NB4 (cell line): Measurements from ENCODE around the gene CA10.

Experiments used
- DNase-seq: peaks from one replicate; pipeline ENCODE4 v3.0.0; 2010; ENCODE audit warnings: low read depth
- H3K4me3 ChIP-seq: one replicate; pipeline ENCODE4 v1.5.1; 2011; ENCODE audit warnings: mild to moderate bottlenecking, low read depth, low read length, moderate library complexity
- CTCF ChIP-seq: IDR thresholded peaks from one replicate; pipeline ENCODE4 v1.5.1; 2012; ENCODE audit warnings: low read depth, low read length
- MAX ChIP-seq: IDR thresholded peaks from 2 replicates; pipeline ENCODE4 v1.6.1; 2011; ENCODE audit warnings: low read depth, low read length
- MYC ChIP-seq: IDR thresholded peaks from 2 replicates; pipeline ENCODE4 v1.6.1; 2011; ENCODE audit warnings: low read depth, low read length
- POLR2A ChIP-seq: IDR thresholded peaks from 2 replicates; pipeline ENCODE4 v1.6.1; 2011; ENCODE audit warnings: mild to moderate bottlenecking; ENCODE audit not compliant: insufficient read length; ENCODE audit errors: extremely low read depth

The CA10 gene

GRCh38 chr17:51763058-51763457 lies 395.5 kb downstream of the CA10 start:
- DNase-seq = no peak
- no peak overlapping the region for H3K4me3 ChIP-seq
- TF ChIP-seq POLR2A (no peak), MYC (no peak)

- peak; percentile 2 for DNase-seq
- TF ChIP-seq CTCF (no peak), POLR2A (no peak)
- no peak overlapping the region for H3K4me3 ChIP-seq
Measured at GRCh38 chr17:51761105-51761504, 397.4 kb downstream of the CA10 start.

- no peak overlapping the region for H3K4me3 ChIP-seq
- TF ChIP-seq MYC = no peak
- TF ChIP-seq CTCF = no peak
- TF ChIP-seq MAX = no peak
- TF ChIP-seq POLR2A = no peak
- DNase-seq = no peak
Measured at GRCh38 chr17:51759260-51759659, 399.3 kb downstream of the CA10 start.

- no peak for DNase-seq
- TF ChIP-seq MAX (no peak), MYC (no peak), CTCF (no peak), POLR2A (no peak)
- no peak overlapping the region for H3K4me3 ChIP-seq
Measured at GRCh38 chr17:51751072-51751471, 407.4 kb downstream of the CA10 start.

- TF ChIP-seq MAX = no peak
- no peak for TF ChIP-seq CTCF
- TF ChIP-seq MYC = no peak
- TF ChIP-seq POLR2A = no peak
- H3K4me3 ChIP-seq = no peak overlapping the region
Measured at GRCh38 chr17:51748749-51749604, 409.5 kb downstream of the CA10 start.

GRCh38 chr17:51746421-51746820 lies 412.1 kb downstream of the CA10 start:
- TF ChIP-seq MAX (no peak), CTCF (no peak), POLR2A (no peak), MYC (no peak)
- DNase-seq = no peak
- no peak overlapping the region for H3K4me3 ChIP-seq

More at GRCh38 chr17:51748749-51749604, 409.5 kb downstream of the CA10 start:
- no peak for DNase-seq
